ENCODE results near the gene APOBEC3G. TPM values are rescaled to one million over a fixed set of nuclear protein-coding genes. Genes with fewer than 3 reads are reported as not detected.

The APOBEC3G gene
- total and polyA plus RNA-seq, 12 donors: 7.4 to 29.3 (median 15.7) TPM

GRCh38 chr22:39115570-39115969 is 38.5 kb downstream of the APOBEC3G start:
- H3K36me3 ChIP-seq (replicated peaks in 1 of 2): no peaks in the 10 kb centered on the region
- H3K9me3 ChIP-seq (replicated peaks in 1 of 3): no peaks in the 10 kb centered on the region
- DNase-seq: no peak
- no peaks in the 10 kb centered on the region for H3K4me1 ChIP-seq (replicated peaks in 1 of 2)
- H3K4me3 ChIP-seq: no peak overlapping the region
- no peak overlapping the region for H3K27ac ChIP-seq
- WGBS, 4 donors: 83 to 90% (median 87%) methylated on average over 2 of the region's 2 CpGs
- H3K27me3 ChIP-seq: no peaks in the 10 kb centered on the region
- no peak for TF ChIP-seq POLR2A (IDR thresholded peaks at IDR 0.05)
- TF ChIP-seq CTCF (IDR thresholded peaks at IDR 0.05): no peak
- intact Hi-C loops (cut with DNase I): loop anchor here (5.0 to 10.0 kb wide), 2 partner anchors 108 to 351 kb away; no protein-coding TSS in a partner anchor

- Histone ChIP-seq H3K4me1 (replicated peaks in 1 of 2) (no peaks in the 10 kb centered on the region), H3K27ac (no peak overlapping the region), H3K27me3 (no peaks in the 10 kb centered on the region), H3K9me3 (replicated peaks in 1 of 3) (no peaks in the 10 kb centered on the region), H3K36me3 (replicated peaks in 1 of 2) (no peaks in the 10 kb centered on the region), H3K4me3 (no peak overlapping the region)
- WGBS, 4 donors: 78 to 87% (median 83%) methylated on average over 9 of the region's 9 CpGs
- DNase-seq: no peak
- TF ChIP-seq POLR2A (IDR thresholded peaks at IDR 0.05) (no peak), CTCF (IDR thresholded peaks at IDR 0.05) (no peak)
- intact Hi-C loops (cut with DNase I): loop anchor here (5.0 to 10.0 kb wide), 2 partner anchors 109 to 351 kb away; no protein-coding TSS in a partner anchor
Observed at GRCh38 chr22:39115977-39116621, 39.0 kb downstream of the APOBEC3G start.

GRCh38 chr22:39117585-39118191 is 40.6 kb downstream of the APOBEC3G start:
- peak in 6 of 7 donors; percentile 51 to 84 (median 68) for DNase-seq
- peak; percentile 23 to 65 (median 52) for TF ChIP-seq CTCF (IDR thresholded peaks at IDR 0.05)
- no peak for TF ChIP-seq POLR2A (IDR thresholded peaks at IDR 0.05)
- H3K27me3 ChIP-seq: no peaks in the 10 kb centered on the region
- no peaks in the 10 kb centered on the region for H3K36me3 ChIP-seq (replicated peaks in 1 of 2)
- intact Hi-C loops (cut with DNase I): loop anchor here (5.0 to 10.0 kb wide), 2 partner anchors 110 to 353 kb away; no protein-coding TSS in a partner anchor
- no peaks in the 10 kb centered on the region for H3K9me3 ChIP-seq (replicated peaks in 1 of 3)
- no peak overlapping the region for H3K4me3 ChIP-seq
- H3K27ac ChIP-seq: no peak overlapping the region
- H3K4me1 ChIP-seq (replicated peaks in 1 of 2): no peaks in the 10 kb centered on the region
- 47 to 63% (median 56%) methylated on average over 14 of the region's 14 CpGs for WGBS, 4 donors

- H3K4me3 ChIP-seq: no peak overlapping the region
Observed at GRCh38 chr22:39120983-39121382, 43.9 kb downstream of the APOBEC3G start.

More at GRCh38 chr22:39120983-39121382, 43.9 kb downstream of the APOBEC3G start:
- no peak for DNase-seq
- H3K36me3 ChIP-seq (replicated peaks in 1 of 2): no peaks in the 10 kb centered on the region
- intact Hi-C loops (cut with DNase I): loop anchor here in 1 of 2 donors (10.0 kb wide), 1 partner anchor 256 kb away; no protein-coding TSS in a partner anchor
- H3K9me3 ChIP-seq (replicated peaks in 1 of 3): no peaks in the 10 kb centered on the region
- H3K27me3 ChIP-seq: no peaks in the 10 kb centered on the region
- H3K4me1 ChIP-seq (replicated peaks in 1 of 2): no peaks in the 10 kb centered on the region
- TF ChIP-seq CTCF (IDR thresholded peaks at IDR 0.05): no peak
- no peak for TF ChIP-seq POLR2A (IDR thresholded peaks at IDR 0.05)
- WGBS, 4 donors: 82 to 86% (median 85%) methylated on average over 4 of the region's 4 CpGs
- H3K27ac ChIP-seq: no peak overlapping the region

Data from adrenal gland (tissue), 12 donors.